BE2C (cell line): Measurements from ENCODE around the gene NFATC1.

Experiments
- DNase-seq: peaks from one replicate; pipeline ENCODE4 v3.0.0-alpha.2; 2020
- H3K27me3 ChIP-seq: fragments of 250-450 bp; sonication (Bioruptor Pico); 2 replicates; pipeline ENCODE4 v1.5.1; 2020; ENCODE audit warnings: mild to moderate bottlenecking
- H3K36me3 ChIP-seq: fragments of 250-450 bp; sonication (Bioruptor Pico); 2 replicates; pipeline ENCODE4 v1.5.1; 2020; ENCODE audit warnings: mild to moderate bottlenecking
- H3K4me1 ChIP-seq: fragments of 250-450 bp; sonication (Bioruptor Pico); 2 replicates; pipeline ENCODE4 v1.5.1; 2020
- H3K4me3 ChIP-seq: 2 replicates; pipeline ENCODE4 v1.5.1; 2011; ENCODE audit warnings: low read depth, low read length
- H3K9me3 ChIP-seq: fragments of 250-450 bp; sonication (Bioruptor Pico); 2 replicates; pipeline ENCODE4 v1.5.1; 2020
- TF ChIP-seq, protein P1 (sequence below): IDR thresholded peaks from 2 replicates; pipeline ENCODE4 v1.5.1; 2012; ENCODE audit warnings: mild to moderate bottlenecking, low read depth, low read length

NFATC1 gene

DNA sequence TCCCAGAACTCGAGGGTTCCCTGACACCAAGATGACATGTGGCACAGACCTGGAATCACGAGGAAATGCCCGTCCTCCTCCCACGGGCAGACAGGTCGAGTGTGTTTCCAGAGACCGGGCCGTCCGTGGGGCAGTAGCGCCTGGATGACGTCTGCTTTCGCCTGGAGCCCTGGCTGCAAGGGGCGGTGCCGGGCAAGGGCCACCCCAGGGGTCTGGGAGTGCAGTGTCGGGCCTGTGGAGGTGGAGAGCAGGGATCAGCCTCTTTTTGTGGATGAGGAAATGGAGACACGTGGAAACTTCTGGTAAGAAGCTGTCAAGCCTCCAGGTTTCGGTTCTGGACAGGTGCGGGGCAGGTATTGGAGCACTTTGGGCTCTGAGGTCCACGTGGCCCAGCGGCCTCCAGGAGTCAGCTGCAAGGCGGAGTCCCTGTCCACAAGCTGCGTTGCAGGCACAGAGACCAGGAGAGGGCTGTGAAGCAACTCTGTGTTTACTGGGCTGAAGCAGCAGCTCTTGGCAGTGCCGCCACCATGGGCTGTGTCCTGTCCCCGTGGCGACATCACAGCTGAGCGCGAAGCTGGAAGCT, 25.6 kb downstream of the NFATC1 start:
- no peaks in the 10 kb centered on the region for H3K9me3 ChIP-seq
- H3K36me3 ChIP-seq = no peaks in the 10 kb centered on the region
- TF ChIP-seq, protein P1, sequence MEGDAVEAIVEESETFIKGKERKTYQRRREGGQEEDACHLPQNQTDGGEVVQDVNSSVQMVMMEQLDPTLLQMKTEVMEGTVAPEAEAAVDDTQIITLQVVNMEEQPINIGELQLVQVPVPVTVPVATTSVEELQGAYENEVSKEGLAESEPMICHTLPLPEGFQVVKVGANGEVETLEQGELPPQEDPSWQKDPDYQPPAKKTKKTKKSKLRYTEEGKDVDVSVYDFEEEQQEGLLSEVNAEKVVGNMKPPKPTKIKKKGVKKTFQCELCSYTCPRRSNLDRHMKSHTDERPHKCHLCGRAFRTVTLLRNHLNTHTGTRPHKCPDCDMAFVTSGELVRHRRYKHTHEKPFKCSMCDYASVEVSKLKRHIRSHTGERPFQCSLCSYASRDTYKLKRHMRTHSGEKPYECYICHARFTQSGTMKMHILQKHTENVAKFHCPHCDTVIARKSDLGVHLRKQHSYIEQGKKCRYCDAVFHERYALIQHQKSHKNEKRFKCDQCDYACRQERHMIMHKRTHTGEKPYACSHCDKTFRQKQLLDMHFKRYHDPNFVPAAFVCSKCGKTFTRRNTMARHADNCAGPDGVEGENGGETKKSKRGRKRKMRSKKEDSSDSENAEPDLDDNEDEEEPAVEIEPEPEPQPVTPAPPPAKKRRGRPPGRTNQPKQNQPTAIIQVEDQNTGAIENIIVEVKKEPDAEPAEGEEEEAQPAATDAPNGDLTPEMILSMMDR = no peak
- H3K4me1 ChIP-seq = no peaks in the 10 kb centered on the region
- DNase-seq = no peak
- no peaks in the 10 kb centered on the region for H3K27me3 ChIP-seq
- no peak overlapping the region for H3K4me3 ChIP-seq

- Histone ChIP-seq H3K9me3 (no peaks in the 10 kb centered on the region), H3K4me3 (no peak overlapping the region), H3K36me3 (no peaks in the 10 kb centered on the region), H3K27me3 (no peaks in the 10 kb centered on the region), H3K4me1 (no peaks in the 10 kb centered on the region)
- TF ChIP-seq, protein P1 = no peak
- no peak for DNase-seq
Observed at GRCh38 chr18:79422022-79422782, 26.5 kb downstream of the NFATC1 start.

- TF ChIP-seq, protein P1 = no peak
- no peaks in the 10 kb centered on the region for H3K36me3 ChIP-seq
- no peak overlapping the region for H3K4me3 ChIP-seq
- no peaks in the 10 kb centered on the region for H3K4me1 ChIP-seq
- no peaks in the 10 kb centered on the region for H3K27me3 ChIP-seq
- no peak for DNase-seq
- no peaks in the 10 kb centered on the region for H3K9me3 ChIP-seq
Observed at GRCh38 chr18:79422783-79423165, 27.0 kb downstream of the NFATC1 start.

- TF ChIP-seq, protein P1 = no peak
- Histone ChIP-seq H3K27me3 (no peaks in the 10 kb centered on the region), H3K9me3 (no peaks in the 10 kb centered on the region), H3K36me3 (no peaks in the 10 kb centered on the region), H3K4me1 (no peaks in the 10 kb centered on the region), H3K4me3 (no peak overlapping the region)
- no peak for DNase-seq
Observed at GRCh38 chr18:79423211-79424007, 27.7 kb downstream of the NFATC1 start.

DNA sequence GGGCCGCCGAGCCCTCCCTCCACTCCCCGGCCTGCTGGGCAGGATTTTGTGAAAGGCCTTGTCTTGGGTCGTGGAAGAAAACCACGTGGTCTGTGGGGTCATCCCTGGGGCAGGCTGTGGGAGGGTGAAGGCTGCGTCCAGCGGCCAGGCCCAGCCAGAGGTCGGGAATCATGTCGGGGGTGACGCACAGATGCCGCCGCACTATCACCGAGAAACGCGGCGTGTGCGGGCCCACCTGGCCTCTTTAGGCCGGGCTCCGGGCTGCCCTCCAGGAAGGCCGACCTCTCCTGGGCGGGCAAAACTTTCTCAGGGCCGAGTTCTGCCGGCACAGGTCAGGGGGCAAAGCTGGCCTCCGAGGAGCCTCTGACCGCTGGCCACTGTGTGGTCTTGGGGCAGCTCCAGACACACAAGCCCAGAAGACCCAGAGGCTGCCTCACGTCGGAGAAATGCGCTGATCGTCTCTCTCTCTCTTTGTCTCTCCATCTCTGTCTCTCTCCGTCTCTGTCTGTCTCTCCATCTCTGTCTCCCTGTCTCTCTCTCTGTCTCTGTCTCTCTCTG, 28.4 kb downstream of the NFATC1 start:
- Histone ChIP-seq H3K4me1 (no peaks in the 10 kb centered on the region), H3K9me3 (no peaks in the 10 kb centered on the region), H3K36me3 (no peaks in the 10 kb centered on the region), H3K27me3 (no peaks in the 10 kb centered on the region), H3K4me3 (no peak overlapping the region)
- TF ChIP-seq, protein P1 = no peak
- DNase-seq = no peak
